Neural crest cell (in vitro differentiated cells): ENCODE results near the gene EXD3. TPM values are rescaled to one million over a fixed set of nuclear protein-coding genes. Genes with fewer than 3 reads are reported as not detected.

Source experiments
- DNase-seq: peaks from one replicate; pipeline ENCODE4 v3.0.0; 2021; ENCODE audit warnings: low read depth, mixed read lengths, low spot score
- H3K27ac Mint-ChIP-seq: one replicate; pipeline ENCODE4 v1.8.0; 2021; ENCODE audit warnings: mild to moderate bottlenecking, mixed read lengths; ENCODE audit not compliant: unreplicated experiment
- H3K27me3 Mint-ChIP-seq: 2 replicates; pipeline ENCODE4 v1.8.0; 2021; ENCODE audit warnings: low read depth, mild to moderate bottlenecking, mixed read lengths
- H3K36me3 Mint-ChIP-seq: 2 replicates; pipeline ENCODE4 v1.8.0; 2021; ENCODE audit warnings: low read depth, mild to moderate bottlenecking, mixed read lengths
- H3K4me1 Mint-ChIP-seq: 2 replicates; pipeline ENCODE4 v1.8.0; 2021; ENCODE audit warnings: mixed read lengths
- H3K4me3 Mint-ChIP-seq: one replicate; pipeline ENCODE4 v1.8.0; 2021; ENCODE audit warnings: mild to moderate bottlenecking, mixed read lengths
- H3K9me3 Mint-ChIP-seq: 2 replicates; pipeline ENCODE4 v1.8.0; 2021; ENCODE audit warnings: mixed read lengths
- total RNA-seq: library from RNA; stranded (reverse); gene quantifications from 2 replicates; pipeline ENCODE4 v1.2.1, GENCODE V29; 2021
- TF ChIP-seq, protein P1 (sequence below): fragments of 200-600 bp; sonication (generic); conservative IDR thresholded peaks from 2 replicates; pipeline ENCODE4 v1.5.0; 2021; ENCODE audit warnings: antibody characterized with exemption, mild to moderate bottlenecking

EXD3 gene
- total RNA-seq, 1 donor from 2014 or later = 15.1 TPM

GRCh38 chr9:137313956-137314560 lies 108.9 kb downstream of the EXD3 start:
- Mint-ChIP-seq H3K36me3 (no peaks in the 10 kb centered on the region), H3K4me3 (peak overlapping the region; percentile 23)
- no peak for DNase-seq

DNA sequence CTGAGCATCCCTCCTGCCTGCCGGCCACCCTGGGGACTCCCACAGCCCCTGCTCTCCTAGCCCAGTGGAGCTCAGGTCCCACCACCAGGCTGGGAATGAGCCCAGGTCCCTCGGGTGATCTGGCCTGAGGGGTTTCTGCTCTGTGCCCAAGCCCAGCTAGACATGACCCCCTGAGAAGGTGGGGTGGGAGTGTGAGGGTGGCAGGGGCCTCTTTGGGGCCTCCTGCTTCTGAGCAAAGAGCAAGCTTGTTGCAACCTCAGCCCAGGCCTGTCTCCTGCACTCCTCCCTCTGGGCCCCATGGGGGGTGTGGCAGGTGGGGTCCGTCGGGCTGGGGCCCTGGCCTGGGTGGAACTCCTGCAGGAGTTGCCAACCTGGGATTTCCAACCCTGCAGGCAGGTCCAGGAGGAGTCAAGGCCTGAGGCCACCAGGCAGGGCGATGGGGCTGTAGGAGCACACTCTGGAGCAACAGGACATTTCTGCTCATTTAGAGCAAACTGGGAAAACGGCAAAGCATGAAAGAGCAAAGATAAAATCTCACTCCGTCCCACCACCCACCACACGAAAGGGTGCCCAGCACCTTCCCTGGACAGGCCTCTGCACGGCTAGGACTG lies 109.5 kb downstream of the EXD3 start:
- no peaks in the 10 kb centered on the region for H3K9me3 Mint-ChIP-seq
- H3K27ac Mint-ChIP-seq = no peak overlapping the region
- TF ChIP-seq, protein P1, sequence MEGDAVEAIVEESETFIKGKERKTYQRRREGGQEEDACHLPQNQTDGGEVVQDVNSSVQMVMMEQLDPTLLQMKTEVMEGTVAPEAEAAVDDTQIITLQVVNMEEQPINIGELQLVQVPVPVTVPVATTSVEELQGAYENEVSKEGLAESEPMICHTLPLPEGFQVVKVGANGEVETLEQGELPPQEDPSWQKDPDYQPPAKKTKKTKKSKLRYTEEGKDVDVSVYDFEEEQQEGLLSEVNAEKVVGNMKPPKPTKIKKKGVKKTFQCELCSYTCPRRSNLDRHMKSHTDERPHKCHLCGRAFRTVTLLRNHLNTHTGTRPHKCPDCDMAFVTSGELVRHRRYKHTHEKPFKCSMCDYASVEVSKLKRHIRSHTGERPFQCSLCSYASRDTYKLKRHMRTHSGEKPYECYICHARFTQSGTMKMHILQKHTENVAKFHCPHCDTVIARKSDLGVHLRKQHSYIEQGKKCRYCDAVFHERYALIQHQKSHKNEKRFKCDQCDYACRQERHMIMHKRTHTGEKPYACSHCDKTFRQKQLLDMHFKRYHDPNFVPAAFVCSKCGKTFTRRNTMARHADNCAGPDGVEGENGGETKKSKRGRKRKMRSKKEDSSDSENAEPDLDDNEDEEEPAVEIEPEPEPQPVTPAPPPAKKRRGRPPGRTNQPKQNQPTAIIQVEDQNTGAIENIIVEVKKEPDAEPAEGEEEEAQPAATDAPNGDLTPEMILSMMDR = no peak
- peaks cover 12% of the 10 kb centered on the region for H3K4me1 Mint-ChIP-seq
- no peaks in the 10 kb centered on the region for H3K27me3 Mint-ChIP-seq
- H3K36me3 Mint-ChIP-seq = no peaks in the 10 kb centered on the region
- no peak overlapping the region for H3K4me3 Mint-ChIP-seq
- no peak for DNase-seq

More at GRCh38 chr9:137313956-137314560, 108.9 kb downstream of the EXD3 start:
- H3K9me3 Mint-ChIP-seq = no peaks in the 10 kb centered on the region
- H3K4me1 Mint-ChIP-seq = peaks cover 14% of the 10 kb centered on the region
- H3K27me3 Mint-ChIP-seq = no peaks in the 10 kb centered on the region
- no peak overlapping the region for H3K27ac Mint-ChIP-seq
- TF ChIP-seq, protein P1 = no peak

- Mint-ChIP-seq H3K9me3 (no peaks in the 10 kb centered on the region), H3K4me3 (no peak overlapping the region), H3K36me3 (no peaks in the 10 kb centered on the region), H3K27ac (no peak overlapping the region), H3K27me3 (no peaks in the 10 kb centered on the region), H3K4me1 (peaks cover 17% of the 10 kb centered on the region)
- no peak for DNase-seq
- TF ChIP-seq, protein P1 = no peak
Observed at GRCh38 chr9:137312852-137313325, 110.1 kb downstream of the EXD3 start.

DNA sequence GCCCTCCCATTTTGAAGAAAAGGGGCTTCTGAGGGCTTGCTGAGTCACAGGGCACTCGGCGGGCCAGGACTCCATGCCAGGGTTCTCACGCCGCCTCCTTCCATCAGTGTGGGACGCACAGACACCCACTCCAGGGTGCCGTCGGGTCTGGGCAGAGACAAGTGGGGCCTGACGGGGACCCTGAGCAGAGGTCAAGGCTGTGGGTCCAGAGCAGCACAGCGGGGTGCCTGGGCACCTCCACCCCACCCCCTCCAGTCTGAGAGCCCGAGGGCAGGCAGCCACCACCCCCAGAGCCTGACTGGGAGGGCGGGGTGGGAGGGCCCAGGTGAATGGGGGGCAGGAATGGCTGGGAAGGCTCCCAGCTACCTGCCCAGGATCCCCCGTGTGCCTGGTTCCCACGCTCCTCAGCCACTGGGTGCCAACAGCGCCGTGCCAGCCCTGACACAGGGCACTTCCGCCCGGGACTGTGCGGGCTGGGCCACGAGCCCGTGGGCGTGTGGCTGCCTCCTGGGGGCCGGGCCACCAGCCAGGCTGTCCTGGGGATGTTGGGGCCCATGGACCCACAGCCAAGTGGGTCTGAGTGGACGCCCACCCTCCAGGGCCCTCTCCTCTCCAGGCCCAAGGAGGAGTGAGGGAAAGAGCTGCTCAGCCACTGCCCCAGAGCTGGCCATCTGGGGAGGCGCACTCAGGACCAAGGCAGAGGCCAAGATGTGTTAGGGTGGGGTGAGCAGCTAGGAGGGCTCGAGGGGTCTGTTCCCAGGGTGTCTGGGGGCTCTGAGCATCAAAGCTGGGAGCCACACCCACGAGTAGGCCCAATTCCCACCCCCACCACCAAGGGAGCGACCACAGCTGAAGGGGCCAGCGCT lies 110.7 kb downstream of the EXD3 start:
- peaks cover 17% of the 10 kb centered on the region for H3K4me1 Mint-ChIP-seq
- no peaks in the 10 kb centered on the region for H3K27me3 Mint-ChIP-seq
- DNase-seq = no peak
- TF ChIP-seq, protein P1 = no peak
- H3K27ac Mint-ChIP-seq = no peak overlapping the region
- no peaks in the 10 kb centered on the region for H3K36me3 Mint-ChIP-seq
- H3K4me3 Mint-ChIP-seq = no peak overlapping the region
- H3K9me3 Mint-ChIP-seq = no peaks in the 10 kb centered on the region

- no peak overlapping the region for H3K27ac Mint-ChIP-seq
- DNase-seq = no peak
- H3K4me3 Mint-ChIP-seq = no peak overlapping the region
- TF ChIP-seq, protein P1 = no peak
- peaks cover 17% of the 10 kb centered on the region for H3K4me1 Mint-ChIP-seq
- H3K9me3 Mint-ChIP-seq = no peaks in the 10 kb centered on the region
- no peaks in the 10 kb centered on the region for H3K36me3 Mint-ChIP-seq
- no peaks in the 10 kb centered on the region for H3K27me3 Mint-ChIP-seq
Observed at GRCh38 chr9:137311171-137311985, 111.6 kb downstream of the EXD3 start.
